HEK293T (cell line): ENCODE data around the gene SYCP1.

Source experiments
- BHLHE40 ChIP-seq: fragments of 450-650 bp; IDR thresholded peaks from 2 replicates; pipeline ENCODE4 v1.6.1; 2016; ENCODE audit warnings: mild to moderate bottlenecking, moderate library complexity, borderline replicate concordance
- ELF4 ChIP-seq: fragments of 450-650 bp; IDR thresholded peaks from 2 replicates; pipeline ENCODE4 v1.6.1; 2017; ENCODE audit warnings: antibody characterized with exemption
- FOXK2 ChIP-seq: fragments of 450-650 bp; IDR thresholded peaks from 2 replicates; pipeline ENCODE4 v1.6.1; 2016; ENCODE audit warnings: mild to moderate bottlenecking
- FOXM1 ChIP-seq: fragments of 450-650 bp; IDR thresholded peaks from 2 replicates; pipeline ENCODE4 v1.6.1; 2017; ENCODE audit warnings: mild to moderate bottlenecking, borderline replicate concordance
- L3MBTL2 ChIP-seq: fragments of 450-650 bp; conservative IDR thresholded peaks from 2 replicates; pipeline ENCODE4 v1.6.1; 2016; ENCODE audit warnings: mild to moderate bottlenecking
- LEF1 ChIP-seq: fragments of 450-650 bp; IDR thresholded peaks from 2 replicates; pipeline ENCODE4 v1.6.1; 2017; ENCODE audit warnings: mild to moderate bottlenecking, borderline replicate concordance
- PKNOX1 ChIP-seq: fragments of 450-650 bp; IDR thresholded peaks from 2 replicates; pipeline ENCODE4 v1.6.1; 2016
- SP1 ChIP-seq: fragments of 450-650 bp; IDR thresholded peaks from 2 replicates; pipeline ENCODE4 v1.6.1; 2017
- SUZ12 ChIP-seq: fragments of 450-650 bp; IDR thresholded peaks from 2 replicates; pipeline ENCODE4 v1.6.1; 2016; ENCODE audit warnings: mild to moderate bottlenecking

DNA sequence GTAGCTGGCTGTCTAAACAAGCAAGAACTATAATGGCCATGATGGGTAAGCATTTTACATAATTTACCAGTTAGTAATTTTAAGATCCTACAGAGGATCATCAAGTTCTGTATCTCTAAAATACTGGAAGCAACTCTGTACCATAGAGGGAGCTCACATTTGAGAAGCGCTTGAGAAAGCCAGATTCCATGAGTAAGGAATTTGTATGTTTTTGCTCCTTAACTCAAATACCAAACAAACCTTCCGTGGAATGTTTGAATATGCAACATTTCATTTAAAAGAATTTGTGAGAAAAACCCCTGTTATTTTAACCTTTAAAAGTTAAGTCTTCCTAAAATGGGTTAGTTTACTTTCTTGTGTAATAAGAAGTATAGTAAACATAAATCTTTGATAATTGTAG is 176.9 kb downstream of the SYCP1 start:
- TF ChIP-seq BHLHE40, result no peak
- no peak for TF ChIP-seq SUZ12
- TF ChIP-seq LEF1, result no peak
- TF ChIP-seq SP1, result no peak
- TF ChIP-seq FOXM1, result no peak
- TF ChIP-seq PKNOX1, result no peak
- TF ChIP-seq L3MBTL2, result no peak
- TF ChIP-seq ELF4, result no peak
- no peak for TF ChIP-seq FOXK2
